HEK293T (cell line): Measurements from ENCODE around the gene LYPD8.

ENCODE experiments used
- FOXA1 ChIP-seq: fragments of 450-650 bp; IDR thresholded peaks from 2 replicates; pipeline ENCODE4 v1.6.1; 2016; ENCODE audit warnings: mild to moderate bottlenecking
- FOXK2 ChIP-seq: fragments of 450-650 bp; IDR thresholded peaks from 2 replicates; pipeline ENCODE4 v1.6.1; 2016; ENCODE audit warnings: mild to moderate bottlenecking
- SP1 ChIP-seq: fragments of 450-650 bp; IDR thresholded peaks from 2 replicates; pipeline ENCODE4 v1.6.1; 2017
- SUZ12 ChIP-seq: fragments of 450-650 bp; IDR thresholded peaks from 2 replicates; pipeline ENCODE4 v1.6.1; 2016; ENCODE audit warnings: mild to moderate bottlenecking

DNA sequence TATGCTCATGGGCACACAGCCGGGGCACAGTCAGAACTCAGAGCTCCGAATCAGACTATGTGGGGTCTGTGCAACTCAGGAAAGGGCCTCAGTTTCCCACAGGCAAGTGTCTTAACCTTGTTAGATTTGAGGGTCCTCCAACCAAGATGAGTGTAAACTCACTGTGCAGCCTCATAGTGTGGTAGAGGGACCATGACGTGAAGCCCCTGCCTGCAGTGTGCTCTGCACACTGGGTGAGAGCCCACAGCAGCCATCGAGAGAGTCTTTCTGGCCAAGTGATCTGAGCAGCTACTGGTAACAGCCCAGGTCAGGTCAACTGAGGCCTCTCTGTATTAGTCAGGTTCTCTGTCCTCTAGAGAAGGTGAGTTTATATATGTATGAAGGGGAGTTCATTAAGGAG is 592 bp upstream of the LYPD8 start:
- TF ChIP-seq FOXK2 (no peak), FOXA1 (no peak), SUZ12 (no peak), SP1 (no peak)
